ENCODE measurements around the gene FBXO11.

FBXO11 gene

GRCh38 chr2:47741637-47742036 lies 164.7 kb downstream of the FBXO11 start:
- in situ Hi-C loops (cut with MboI; ENCODE audit: low sequenced_read_pairs), result no loop called here

DNA sequence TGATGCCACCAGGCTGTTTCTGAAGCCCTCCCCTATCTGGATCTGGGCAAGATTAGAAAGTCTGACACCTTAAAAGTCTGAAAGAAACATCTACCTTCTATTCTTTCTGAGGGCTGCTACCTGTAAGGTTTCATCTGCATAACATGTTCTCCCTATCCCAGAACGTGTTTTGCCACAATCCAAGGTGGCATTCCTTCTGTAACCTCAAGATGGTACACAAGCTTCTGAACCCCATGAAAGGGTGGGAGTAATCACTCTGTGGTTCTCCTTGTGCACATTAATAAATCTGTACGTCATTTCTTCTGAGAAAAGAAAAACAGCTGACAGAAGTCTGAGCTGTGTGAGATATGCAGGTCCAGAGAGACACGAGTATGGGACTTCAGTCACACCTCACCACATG lies 165.2 kb downstream of the FBXO11 start:
- in situ Hi-C loops (cut with MboI; ENCODE audit: low sequenced_read_pairs), result no loop called here

Data from HL-60/S4 treated with phorbol 12-myristate 13-acetate at 8.2 ng/mL for 4 days and 3 days (cell line).